Activated CD8-positive, alpha-beta memory T cell treated with anti-CD3 and anti-CD28 coated beads, Interleukin-2, amount 50 U/mL, for 4 hours (primary cell): Measurements from ENCODE around the gene ITPRIPL1.

ENCODE experiments used
- DNase-seq: peaks from one replicate; pipeline ENCODE4 v3.0.0-alpha.2; 2020

Gene ITPRIPL1

GRCh38 chr2:96361751-96362150, 36.6 kb downstream of the ITPRIPL1 start:
- no peak for DNase-seq

- DNase-seq = no peak
These were observed 44.1 kb downstream of the ITPRIPL1 start for GRCh38 chr2:96369186-96369585.

- no peak for DNase-seq
These were observed 49.3 kb downstream of the ITPRIPL1 start for GRCh38 chr2:96374211-96374951.
